Glutamatergic neuron (in vitro differentiated cells): ENCODE data around the gene ZNF562. TPM values are rescaled to one million over a fixed set of nuclear protein-coding genes. Genes with fewer than 3 reads are reported as not detected.
"Not testable (repeated sequence)": the region's sequence is repeated elsewhere in the genome, so short reads cannot be mapped to it uniquely, and the experiment has no call there.

ENCODE experiments used
- DNase-seq: peaks from one replicate; pipeline ENCODE4 v3.0.0; 2022
- H3K27ac Mint-ChIP-seq: one replicate; pipeline ENCODE4 v1.8.0; 2020; ENCODE audit warnings: mild to moderate bottlenecking, mixed read lengths, inconsistent platforms; ENCODE audit not compliant: unreplicated experiment
- H3K27me3 Mint-ChIP-seq: one replicate; pipeline ENCODE4 v1.8.0; 2020; ENCODE audit warnings: mild to moderate bottlenecking, moderate library complexity, mixed read lengths, inconsistent platforms; ENCODE audit not compliant: unreplicated experiment
- H3K36me3 Mint-ChIP-seq: one replicate; pipeline ENCODE4 v1.8.0; 2020; ENCODE audit warnings: mild to moderate bottlenecking, mixed read lengths, inconsistent platforms; ENCODE audit not compliant: unreplicated experiment
- H3K4me1 Mint-ChIP-seq: one replicate; pipeline ENCODE4 v1.8.0; 2020; ENCODE audit warnings: mild to moderate bottlenecking, low read depth, mixed read lengths, inconsistent platforms; ENCODE audit not compliant: unreplicated experiment
- H3K4me3 Mint-ChIP-seq: one replicate; pipeline ENCODE4 v1.8.0; 2020; ENCODE audit warnings: mild to moderate bottlenecking, mixed read lengths, inconsistent platforms; ENCODE audit not compliant: unreplicated experiment
- H3K9me3 Mint-ChIP-seq: one replicate; pipeline ENCODE4 v1.8.0; 2020; ENCODE audit warnings: mild to moderate bottlenecking, moderate library complexity, mixed read lengths, inconsistent platforms; ENCODE audit not compliant: unreplicated experiment
- CTCF ChIP-seq: fragments of 200-600 bp; sonication (generic); IDR thresholded peaks from one replicate; pipeline ENCODE4 v1.5.0; 2021; ENCODE audit not compliant: partially characterized antibody, unreplicated experiment
- total RNA-seq: library from RNA; stranded (reverse); fragmentation: NEBNext Ultra II Directional; extraction: Animal tissue kit (Norgen Biotek cat#: 25700); gene quantifications from one replicate; pipeline ENCODE4 v1.2.1, GENCODE V29; 2021; ENCODE audit not compliant: unreplicated experiment

ZNF562 gene
- total RNA-seq, 1 donor from 2014 or later = 71.4 TPM

GRCh38 chr19:9709305-9709704 is 34.4 kb upstream of the ZNF562 start:
- peaks cover 19% of the 10 kb centered on the region for H3K36me3 Mint-ChIP-seq
- H3K27ac Mint-ChIP-seq = no peak overlapping the region
- no peaks in the 10 kb centered on the region for H3K27me3 Mint-ChIP-seq
- H3K4me1 Mint-ChIP-seq = no peaks in the 10 kb centered on the region
- no peak for DNase-seq
- H3K9me3 Mint-ChIP-seq = peaks cover 7% of the 10 kb centered on the region
- no peak overlapping the region for H3K4me3 Mint-ChIP-seq
- TF ChIP-seq CTCF = no peak

- Mint-ChIP-seq H3K36me3 (peaks cover 9% of the 10 kb centered on the region), H3K9me3 (peaks cover 5% of the 10 kb centered on the region)
Observed at GRCh38 chr19:9705836-9706235, 30.9 kb upstream of the ZNF562 start.

GRCh38 chr19:9702186-9702585 is 27.3 kb upstream of the ZNF562 start:
- Mint-ChIP-seq H3K9me3 (peaks cover 2% of the 10 kb centered on the region), H3K27ac (no peak overlapping the region), H3K27me3 (no peaks in the 10 kb centered on the region), H3K36me3 (peaks cover 4% of the 10 kb centered on the region), H3K4me1 (no peaks in the 10 kb centered on the region), H3K4me3 (no peak overlapping the region)
- TF ChIP-seq CTCF = no peak
- no peak for DNase-seq

More at GRCh38 chr19:9705836-9706235, 30.9 kb upstream of the ZNF562 start:
- Mint-ChIP-seq H3K4me3 (no peak overlapping the region), H3K27ac (no peak overlapping the region), H3K27me3 (no peaks in the 10 kb centered on the region), H3K4me1 (no peaks in the 10 kb centered on the region)
- no peak for DNase-seq
- TF ChIP-seq CTCF = no peak

- Mint-ChIP-seq H3K27me3 (no peaks in the 10 kb centered on the region), H3K4me1 (no peaks in the 10 kb centered on the region), H3K27ac (no peak overlapping the region), H3K9me3 (peaks cover 2% of the 10 kb centered on the region), H3K4me3 (no peak overlapping the region), H3K36me3 (peaks cover 4% of the 10 kb centered on the region)
- no peak for TF ChIP-seq CTCF
- DNase-seq = no peak
Observed at GRCh38 chr19:9700229-9700981, 25.5 kb upstream of the ZNF562 start.

GRCh38 chr19:9690301-9690700 is 15.4 kb upstream of the ZNF562 start:
- not testable (repeated sequence) for DNase-seq, H3K4me1 Mint-ChIP-seq, H3K27me3 Mint-ChIP-seq, H3K27ac Mint-ChIP-seq, H3K9me3 Mint-ChIP-seq, H3K4me3 Mint-ChIP-seq
- peaks cover 12% of the 10 kb centered on the region for H3K36me3 Mint-ChIP-seq

- H3K4me3 Mint-ChIP-seq, H3K27ac Mint-ChIP-seq, DNase-seq, H3K36me3 Mint-ChIP-seq, H3K27me3 Mint-ChIP-seq, H3K4me1 Mint-ChIP-seq: not testable (repeated sequence)
- peaks cover 14% of the 10 kb centered on the region for H3K9me3 Mint-ChIP-seq
Observed at GRCh38 chr19:9679996-9680395, 5.1 kb upstream of the ZNF562 start.

- Mint-ChIP-seq H3K9me3 (peaks cover 31% of the 10 kb centered on the region), H3K36me3 (peaks cover 23% of the 10 kb centered on the region), H3K27me3 (peaks cover 19% of the 10 kb centered on the region), H3K27ac (peak overlapping the region; percentile 100), H3K4me3 (peak overlapping the region; percentile 91)
- not testable (repeated sequence) for H3K4me1 Mint-ChIP-seq, DNase-seq
Observed at GRCh38 chr19:9675358-9675901, 530 bp upstream of the ZNF562 start.
